GM21381 (cell line): ENCODE measurements around the gene SLC17A1.

Experiments used
- ATAC-seq: cut with Tn5 transposase; IDR thresholded peaks from one replicate; pipeline ENCODE4 v1.9.1; 2021; ENCODE audit warnings: mild to moderate bottlenecking, moderate library complexity; ENCODE audit not compliant: unreplicated experiment

Gene SLC17A1

GRCh38 chr6:25832670-25833069 is 818 bp upstream of the SLC17A1 start:
- ATAC-seq, result no peak

GRCh38 chr6:25832307-25832662 is 433 bp upstream of the SLC17A1 start:
- no peak for ATAC-seq

- no peak for ATAC-seq
Measured at GRCh38 chr6:25830458-25830857, 1.4 kb downstream of the SLC17A1 start.

GRCh38 chr6:25829375-25829774 is 2.5 kb downstream of the SLC17A1 start:
- no peak for ATAC-seq

- ATAC-seq, result no peak
Measured at GRCh38 chr6:25821341-25821740, 10.5 kb downstream of the SLC17A1 start.

- ATAC-seq, result no peak
Measured at GRCh38 chr6:25816252-25816651, 15.6 kb downstream of the SLC17A1 start.

GRCh38 chr6:25815194-25815593 is 16.7 kb downstream of the SLC17A1 start:
- ATAC-seq, result no peak

GRCh38 chr6:25804804-25805203 is 27.0 kb downstream of the SLC17A1 start:
- ATAC-seq, result no peak

GRCh38 chr6:25801436-25801835 is 30.4 kb downstream of the SLC17A1 start:
- ATAC-seq, result no peak

GRCh38 chr6:25794784-25795183 is 37.1 kb downstream of the SLC17A1 start:
- no peak for ATAC-seq

- no peak for ATAC-seq
Measured at GRCh38 chr6:25793970-25794369, 37.9 kb downstream of the SLC17A1 start.

- no peak for ATAC-seq
Measured at GRCh38 chr6:25792016-25792415, 39.8 kb downstream of the SLC17A1 start.

GRCh38 chr6:25789475-25789874 is 42.4 kb downstream of the SLC17A1 start:
- no peak for ATAC-seq

GRCh38 chr6:25788305-25788922 is 43.4 kb downstream of the SLC17A1 start:
- no peak for ATAC-seq

GRCh38 chr6:25787428-25787827 is 44.4 kb downstream of the SLC17A1 start:
- ATAC-seq, result no peak

- ATAC-seq, result no peak
Measured at GRCh38 chr6:25781134-25781533, 50.7 kb downstream of the SLC17A1 start.

GRCh38 chr6:25777856-25778649 is 53.8 kb downstream of the SLC17A1 start:
- ATAC-seq, result no peak

- no peak for ATAC-seq
Measured at GRCh38 chr6:25777031-25777430, 54.8 kb downstream of the SLC17A1 start.

- ATAC-seq, result no peak
Measured at GRCh38 chr6:25774120-25774715, 57.6 kb downstream of the SLC17A1 start.

GRCh38 chr6:25769983-25770382 is 61.9 kb downstream of the SLC17A1 start:
- no peak for ATAC-seq

- no peak for ATAC-seq
Measured at GRCh38 chr6:25768566-25768965, 63.3 kb downstream of the SLC17A1 start.

- ATAC-seq, result no peak
Measured at GRCh38 chr6:25764611-25765010, 67.2 kb downstream of the SLC17A1 start.
